ENCODE measurements around the gene ETDB.
"Not testable (repeated sequence)": the region's sequence is repeated elsewhere in the genome, so short reads cannot be mapped to it uniquely, and the experiment has no call there.

The ETDB gene

DNA sequence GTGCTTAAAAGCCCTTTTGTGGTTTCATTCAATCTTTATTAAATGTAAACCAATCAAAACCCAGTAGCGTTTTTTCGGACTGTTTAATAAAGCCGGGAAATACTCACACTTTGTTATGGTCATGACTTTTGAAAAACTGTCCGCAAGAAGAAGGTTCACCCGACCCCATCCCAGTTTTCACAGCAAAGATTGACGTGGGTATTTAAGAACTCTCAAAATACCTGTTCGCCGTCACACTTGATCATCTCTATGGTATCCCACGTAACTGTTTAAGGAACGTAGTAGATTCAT is 20.9 kb downstream of the ETDB start:
- no peak for DNase-seq (ENCODE audit: low read depth, low spot score)
- Histone ChIP-seq H3K27ac (no peak overlapping the region), H3K9me3 (ENCODE audit: low read depth, low read length) (no peaks in the 10 kb centered on the region), H3K36me3 (ENCODE audit: insufficient read depth, low read length) (no peaks in the 10 kb centered on the region), H3K9ac (ENCODE audit: insufficient read length) (no peak overlapping the region), H3K4me3 (peak overlapping the region; percentile 74)
- TF ChIP-seq EZH2 (IDR thresholded peaks at IDR 0.05) (no peak), POLR2AphosphoS5 (IDR thresholded peaks at IDR 0.05; ENCODE audit: borderline replicate concordance, low read depth, low read length) (no peak), FOXP2 (optimal IDR thresholded peaks at IDR 0.05; ENCODE audit: control extremely low read depth, extremely low read length, insufficient read depth) (no peak)

DNA sequence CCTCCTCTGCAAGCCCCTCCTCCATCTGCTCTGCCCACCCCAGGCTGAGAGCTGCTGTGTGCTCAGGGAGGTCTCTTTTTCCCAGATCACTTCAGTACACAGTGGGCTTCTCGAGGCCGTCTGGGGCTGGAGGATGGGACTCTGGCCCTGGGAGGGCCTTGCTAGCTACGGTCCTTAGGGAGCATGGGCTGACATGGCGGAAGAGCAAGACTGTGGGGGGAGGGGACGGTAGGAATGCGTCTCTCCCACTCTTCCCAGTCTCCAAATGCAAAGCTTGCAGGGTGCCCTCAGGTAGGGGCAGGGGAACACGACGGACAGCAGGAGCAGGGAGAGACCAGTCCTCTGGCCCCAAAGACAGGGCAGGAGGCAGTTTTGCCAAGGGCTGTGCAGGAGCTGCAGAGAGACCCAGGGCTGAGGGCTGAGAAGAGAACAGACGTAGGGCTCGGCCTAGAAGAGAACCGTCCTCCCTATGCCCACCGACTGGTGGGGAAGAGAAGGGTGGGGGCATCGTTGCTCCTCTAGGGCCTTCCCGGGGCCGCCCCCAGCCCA is 23.1 kb downstream of the ETDB start:
- not testable (repeated sequence) for H3K36me3 ChIP-seq (ENCODE audit: insufficient read depth, low read length); H3K9me3 ChIP-seq (ENCODE audit: low read depth, low read length); DNase-seq (ENCODE audit: low read depth, low spot score); H3K27ac ChIP-seq; H3K9ac ChIP-seq (ENCODE audit: insufficient read length); H3K4me3 ChIP-seq

DNA sequence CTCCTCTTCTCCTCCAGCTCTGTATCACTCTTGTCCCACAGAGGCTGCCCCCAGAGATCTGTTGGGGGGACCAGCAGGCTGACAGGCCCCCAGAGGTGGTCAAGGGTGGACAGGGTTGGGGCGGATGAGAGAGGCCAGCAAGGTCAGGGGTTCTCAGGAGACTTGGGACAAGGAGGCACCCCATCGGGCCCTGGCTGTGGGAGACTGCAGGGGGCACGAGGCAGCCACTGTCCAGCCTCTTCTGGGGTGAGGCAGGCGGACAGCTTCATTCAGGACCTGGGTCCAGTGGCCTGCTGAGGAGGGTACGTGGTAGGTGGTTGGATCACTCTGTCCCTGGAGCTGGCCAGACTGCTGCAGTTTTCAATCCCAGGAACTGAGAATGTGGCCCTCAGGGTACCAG is 24.6 kb downstream of the ETDB start:
- TF ChIP-seq EZH2 (IDR thresholded peaks at IDR 0.05) (no peak), POLR2AphosphoS5 (IDR thresholded peaks at IDR 0.05; ENCODE audit: borderline replicate concordance, low read depth, low read length) (no peak), FOXP2 (optimal IDR thresholded peaks at IDR 0.05; ENCODE audit: control extremely low read depth, extremely low read length, insufficient read depth) (no peak)
- H3K4me3 ChIP-seq: no peak overlapping the region
- no peak for DNase-seq (ENCODE audit: low read depth, low spot score)
- no peaks in the 10 kb centered on the region for H3K36me3 ChIP-seq (ENCODE audit: insufficient read depth, low read length)
- no peak overlapping the region for H3K27ac ChIP-seq
- no peak overlapping the region for H3K9ac ChIP-seq (ENCODE audit: insufficient read length)
- H3K9me3 ChIP-seq (ENCODE audit: low read depth, low read length): no peaks in the 10 kb centered on the region

DNA sequence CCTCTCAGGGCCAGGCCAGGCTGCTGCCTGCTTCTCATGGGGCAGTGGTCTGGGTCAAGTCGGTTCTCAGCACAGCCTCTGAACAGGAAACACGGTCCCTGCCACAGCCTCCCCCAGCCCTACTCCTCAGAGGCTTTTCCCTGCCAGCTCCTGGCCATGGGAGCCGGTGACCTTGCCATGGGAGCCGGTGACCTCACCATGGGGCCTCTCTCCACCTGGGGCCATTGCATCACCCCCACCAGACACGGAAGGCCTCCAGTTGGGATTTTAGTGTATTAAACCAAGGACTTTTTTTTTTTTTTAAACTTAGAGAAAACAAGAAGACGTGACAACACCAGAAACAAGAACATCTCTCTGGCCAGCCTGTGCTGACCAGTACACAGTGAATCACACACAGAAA is 25.6 kb downstream of the ETDB start:
- TF ChIP-seq FOXP2 (optimal IDR thresholded peaks at IDR 0.05; ENCODE audit: control extremely low read depth, extremely low read length, insufficient read depth): no peak
- TF ChIP-seq EZH2 (IDR thresholded peaks at IDR 0.05): no peak
- no peak for TF ChIP-seq POLR2AphosphoS5 (IDR thresholded peaks at IDR 0.05; ENCODE audit: borderline replicate concordance, low read depth, low read length)

DNA sequence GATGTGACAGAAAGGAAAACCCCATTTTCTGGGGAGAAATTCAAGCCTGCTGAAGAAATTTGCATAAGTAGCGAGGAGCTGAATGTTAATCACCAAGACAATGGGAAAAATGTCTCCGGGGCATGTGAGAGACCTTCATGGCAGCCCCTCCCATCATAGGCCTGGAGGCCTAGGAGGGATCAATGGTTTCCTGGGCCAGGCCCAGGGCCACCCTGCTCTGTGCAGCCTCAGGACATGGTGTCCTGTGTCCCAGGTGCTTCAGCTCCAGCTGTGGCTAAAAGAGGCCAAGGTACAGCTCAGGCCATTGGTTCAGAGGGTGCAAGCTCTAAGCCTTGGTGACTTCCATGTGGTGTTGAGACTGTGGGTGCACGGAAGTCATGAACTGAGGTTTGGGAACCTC is 31.2 kb downstream of the ETDB start:
- no peak overlapping the region for H3K27ac ChIP-seq
- no peak overlapping the region for H3K9ac ChIP-seq (ENCODE audit: insufficient read length)
- H3K36me3 ChIP-seq (ENCODE audit: insufficient read depth, low read length): no peaks in the 10 kb centered on the region
- no peak for DNase-seq (ENCODE audit: low read depth, low spot score)
- H3K4me3 ChIP-seq: no peak overlapping the region
- no peaks in the 10 kb centered on the region for H3K9me3 ChIP-seq (ENCODE audit: low read depth, low read length)
- TF ChIP-seq POLR2AphosphoS5 (IDR thresholded peaks at IDR 0.05; ENCODE audit: borderline replicate concordance, low read depth, low read length): no peak
- no peak for TF ChIP-seq EZH2 (IDR thresholded peaks at IDR 0.05)
- no peak for TF ChIP-seq FOXP2 (optimal IDR thresholded peaks at IDR 0.05; ENCODE audit: control extremely low read depth, extremely low read length, insufficient read depth)

More for the DNA sequence above, 25.6 kb downstream of the ETDB start:
- Histone ChIP-seq H3K4me3 (no peak overlapping the region), H3K27ac (no peak overlapping the region), H3K9me3 (ENCODE audit: low read depth, low read length) (no peaks in the 10 kb centered on the region), H3K36me3 (ENCODE audit: insufficient read depth, low read length) (no peaks in the 10 kb centered on the region), H3K9ac (ENCODE audit: insufficient read length) (no peak overlapping the region)
- DNase-seq (ENCODE audit: low read depth, low spot score): no peak

DNA sequence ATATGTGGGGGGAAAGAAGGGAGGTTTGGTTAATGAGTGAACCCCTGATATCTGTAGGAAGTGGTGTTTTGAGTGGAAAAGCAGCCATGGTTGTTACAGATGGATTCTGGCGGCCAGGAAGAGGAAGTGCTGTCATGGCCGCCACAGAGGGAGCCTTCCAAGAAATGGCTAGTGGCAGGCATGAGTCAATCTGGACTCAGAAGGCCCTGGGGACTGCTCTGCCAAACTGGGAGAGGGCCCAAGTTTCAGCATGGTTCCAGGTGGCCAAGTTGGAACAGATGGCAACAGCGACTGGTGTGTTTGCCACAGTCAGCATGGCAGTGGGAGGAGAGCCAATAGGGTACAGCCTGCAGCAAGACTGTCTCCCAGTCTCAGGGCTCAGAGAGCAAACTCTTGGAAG is 32.5 kb downstream of the ETDB start:
- Histone ChIP-seq H3K9me3 (ENCODE audit: low read depth, low read length) (no peaks in the 10 kb centered on the region), H3K27ac (no peak overlapping the region), H3K4me3 (no peak overlapping the region), H3K9ac (ENCODE audit: insufficient read length) (no peak overlapping the region), H3K36me3 (ENCODE audit: insufficient read depth, low read length) (no peaks in the 10 kb centered on the region)
- TF ChIP-seq POLR2AphosphoS5 (IDR thresholded peaks at IDR 0.05; ENCODE audit: borderline replicate concordance, low read depth, low read length) (no peak), FOXP2 (optimal IDR thresholded peaks at IDR 0.05; ENCODE audit: control extremely low read depth, extremely low read length, insufficient read depth) (no peak), EZH2 (IDR thresholded peaks at IDR 0.05) (no peak)
- no peak for DNase-seq (ENCODE audit: low read depth, low spot score)

DNA sequence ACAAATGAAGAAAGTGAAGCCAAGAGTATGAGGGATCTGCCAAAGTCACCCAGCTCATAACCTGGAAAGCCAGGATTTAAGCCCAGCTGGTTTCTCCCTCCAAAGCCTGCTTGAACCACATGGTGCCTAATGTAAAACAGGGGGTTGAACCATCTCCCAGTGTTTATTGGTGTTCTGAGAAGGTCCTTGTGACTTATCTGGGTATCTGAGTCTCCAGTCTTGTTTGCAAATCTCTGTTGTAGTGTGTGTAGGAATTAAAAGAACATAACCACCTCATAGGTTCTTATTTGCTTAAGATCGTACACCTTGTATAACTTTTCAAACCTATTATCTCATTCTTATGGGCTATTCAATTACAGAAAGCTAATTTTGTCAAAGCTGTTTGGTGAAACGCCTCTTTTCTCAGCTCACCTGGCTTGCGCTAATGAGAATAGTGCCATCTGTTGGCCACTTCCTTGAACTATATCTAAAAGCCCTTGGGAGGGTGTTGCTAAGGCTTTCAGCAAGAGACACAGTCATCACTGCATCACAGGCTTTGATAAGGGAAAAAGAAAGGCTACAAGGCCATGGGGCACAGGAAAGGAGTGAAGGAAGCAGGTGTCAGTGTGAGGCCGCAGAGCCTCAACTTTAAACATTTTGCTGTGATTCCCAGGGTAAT is 34.0 kb downstream of the ETDB start:
- DNase-seq (ENCODE audit: low read depth, low spot score): peak; percentile 24
- Histone ChIP-seq H3K9me3 (ENCODE audit: low read depth, low read length) (no peaks in the 10 kb centered on the region), H3K27ac (no peak overlapping the region)

DNA sequence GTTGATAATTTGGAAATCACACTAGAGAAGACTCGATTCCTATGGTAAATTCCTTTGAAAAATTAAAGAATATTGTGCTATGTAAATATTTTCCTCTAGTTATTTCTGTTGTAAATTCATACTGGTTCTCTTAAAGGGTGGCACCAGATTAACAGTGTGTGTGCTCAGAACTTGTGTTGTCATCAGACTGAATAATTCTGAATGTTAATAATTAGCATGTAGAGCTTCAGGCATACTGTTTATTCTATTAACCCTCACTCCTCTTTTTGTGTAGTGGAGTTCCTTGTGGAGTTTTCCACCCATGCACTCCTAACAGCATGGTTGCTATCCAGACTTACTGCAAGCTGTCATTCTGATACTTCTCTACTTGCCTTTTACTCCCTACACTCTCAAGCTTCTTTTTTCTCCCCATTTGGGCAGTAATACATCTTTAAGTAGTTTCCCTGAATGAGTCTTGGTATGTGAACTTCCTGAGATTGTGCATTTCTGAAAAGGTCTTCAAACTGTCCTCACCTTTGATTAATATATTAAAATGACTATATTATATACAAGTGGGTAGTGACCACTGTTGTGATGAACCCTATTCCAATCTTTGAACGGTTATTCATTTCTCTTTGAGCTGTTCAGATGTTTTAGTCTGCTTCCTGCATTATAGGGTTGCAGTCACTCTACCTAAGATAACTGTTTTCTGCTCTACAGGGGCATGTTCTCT is 38.5 kb downstream of the ETDB start:
- no peaks in the 10 kb centered on the region for H3K36me3 ChIP-seq (ENCODE audit: insufficient read depth, low read length)
- TF ChIP-seq FOXP2 (optimal IDR thresholded peaks at IDR 0.05; ENCODE audit: control extremely low read depth, extremely low read length, insufficient read depth) (no peak), EZH2 (IDR thresholded peaks at IDR 0.05) (no peak), POLR2AphosphoS5 (IDR thresholded peaks at IDR 0.05; ENCODE audit: borderline replicate concordance, low read depth, low read length) (no peak)
- H3K9ac ChIP-seq (ENCODE audit: insufficient read length): no peak overlapping the region
- H3K27ac ChIP-seq: no peak overlapping the region
- DNase-seq (ENCODE audit: low read depth, low spot score): no peak
- no peaks in the 10 kb centered on the region for H3K9me3 ChIP-seq (ENCODE audit: low read depth, low read length)
- H3K4me3 ChIP-seq: no peak overlapping the region

More for the DNA sequence above, 34.0 kb downstream of the ETDB start:
- Histone ChIP-seq H3K9ac (ENCODE audit: insufficient read length) (no peak overlapping the region), H3K36me3 (ENCODE audit: insufficient read depth, low read length) (no peaks in the 10 kb centered on the region), H3K4me3 (no peak overlapping the region)
- TF ChIP-seq FOXP2 (optimal IDR thresholded peaks at IDR 0.05; ENCODE audit: control extremely low read depth, extremely low read length, insufficient read depth) (no peak), EZH2 (IDR thresholded peaks at IDR 0.05) (no peak), POLR2AphosphoS5 (IDR thresholded peaks at IDR 0.05; ENCODE audit: borderline replicate concordance, low read depth, low read length) (no peak)

All from SK-N-MC (cell line).